ENCODE results near the gene FOXN3. TPM values are rescaled to one million over a fixed set of nuclear protein-coding genes. Genes with fewer than 3 reads are reported as not detected.
A peak's percentile ranks its signal among the peaks of the same experiment; 100 is the strongest.

FOXN3 gene
- total RNA-seq, 2 donors from 2014 or later, result 115 to 119 TPM

DNA sequence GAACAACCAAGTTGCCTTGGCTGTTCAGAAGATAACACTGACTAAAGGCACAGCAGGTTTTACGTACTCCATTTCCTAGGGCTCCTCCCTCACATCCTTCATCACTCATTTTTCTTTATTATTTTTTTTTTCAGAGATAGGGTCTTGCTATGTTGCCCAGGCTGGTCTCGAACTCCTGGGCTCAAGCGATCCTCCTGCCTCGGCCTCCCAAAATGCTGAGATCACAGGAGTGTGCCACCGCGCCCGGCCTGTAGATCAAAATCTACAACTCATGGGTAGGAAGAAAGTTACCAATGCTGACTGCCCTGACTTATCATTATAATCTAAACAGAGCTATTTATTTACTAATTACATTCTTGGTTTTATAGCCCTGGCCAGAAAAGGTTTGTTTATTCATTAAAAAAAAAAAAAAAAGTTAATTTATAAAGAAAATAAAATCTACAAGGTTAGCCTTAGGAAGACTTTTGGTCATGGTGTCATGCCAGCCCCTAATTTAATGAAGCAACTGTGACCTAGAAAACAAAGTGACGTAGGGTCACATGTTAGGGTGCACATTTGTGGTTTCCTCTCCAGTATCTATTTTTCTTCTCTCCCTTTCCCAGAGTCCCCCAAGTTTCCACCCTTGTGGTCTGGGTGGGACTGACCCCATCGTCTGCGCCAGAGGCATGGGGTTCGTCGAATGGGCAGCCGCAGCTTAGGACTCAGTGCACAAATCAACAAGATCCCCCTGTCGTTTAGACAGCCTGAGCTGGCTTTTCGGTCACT lies 19.0 kb upstream of the FOXN3 start:
- no peak for DNase-seq
- intact Hi-C loops (cut with DNase I), result no loop called here

GRCh38 chr14:89435492-89435891 lies 18.5 kb upstream of the FOXN3 start:
- ATAC-seq (peak in 1 of 2 donors; percentile 23), DNase-seq (no peak)
- intact Hi-C loops (cut with DNase I), result no loop called here

More for the DNA sequence above, 19.0 kb upstream of the FOXN3 start:
- ATAC-seq, result no peak

GRCh38 chr14:89432226-89432625 lies 15.2 kb upstream of the FOXN3 start:
- intact Hi-C loops (cut with DNase I), result no loop called here
- no peak for DNase-seq
- no peak for ATAC-seq

GRCh38 chr14:89430391-89431236 lies 13.6 kb upstream of the FOXN3 start:
- ATAC-seq (peak in 1 of 2 donors; percentile 38), DNase-seq (no peak)
- intact Hi-C loops (cut with DNase I), result no loop called here

GRCh38 chr14:89429199-89430181 lies 12.5 kb upstream of the FOXN3 start:
- intact Hi-C loops (cut with DNase I), result loop anchor here in 1 of 2 donors (10.0 kb wide), 1 partner anchor 485 kb away; no protein-coding TSS in a partner anchor
- ATAC-seq (peak in 1 of 2 donors; percentile 34), DNase-seq (no peak)

DNA sequence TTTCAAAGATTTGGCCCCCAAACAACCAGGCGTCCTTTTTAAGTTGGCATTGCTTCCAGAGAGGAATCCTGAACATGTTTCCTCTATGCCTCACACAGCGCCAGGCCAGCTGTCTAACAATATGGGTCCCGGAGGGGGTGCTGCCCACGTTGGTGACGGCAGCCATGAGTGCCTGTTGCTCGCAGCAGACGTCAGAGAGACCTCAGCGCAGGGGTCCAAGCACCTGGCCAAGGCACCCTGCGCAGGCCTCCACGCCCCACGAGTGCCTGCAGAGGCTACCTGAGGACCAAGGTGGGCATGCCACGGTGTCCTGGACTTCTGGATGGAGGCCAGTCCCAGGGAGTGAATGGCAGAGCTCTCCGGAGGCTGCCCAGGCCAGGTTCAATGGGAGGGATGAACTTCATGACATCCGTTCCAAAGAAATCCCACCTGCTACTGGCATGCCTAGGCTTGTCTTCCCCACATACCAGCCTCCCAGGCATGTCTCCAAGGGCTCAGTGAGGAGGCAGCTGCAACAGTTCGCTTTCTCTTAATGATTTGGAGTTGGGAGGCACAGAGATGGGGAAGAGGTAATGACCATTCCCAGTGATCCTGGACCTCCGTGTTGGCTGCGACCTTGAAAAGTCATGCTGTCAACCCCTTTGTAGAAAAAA lies 11.6 kb upstream of the FOXN3 start:
- ATAC-seq (peak; percentile 35 to 38), DNase-seq (peak; percentile 42)
- intact Hi-C loops (cut with DNase I), result loop anchor here in 1 of 2 donors (10.0 kb wide), 1 partner anchor 486 kb away; no protein-coding TSS in a partner anchor

DNA sequence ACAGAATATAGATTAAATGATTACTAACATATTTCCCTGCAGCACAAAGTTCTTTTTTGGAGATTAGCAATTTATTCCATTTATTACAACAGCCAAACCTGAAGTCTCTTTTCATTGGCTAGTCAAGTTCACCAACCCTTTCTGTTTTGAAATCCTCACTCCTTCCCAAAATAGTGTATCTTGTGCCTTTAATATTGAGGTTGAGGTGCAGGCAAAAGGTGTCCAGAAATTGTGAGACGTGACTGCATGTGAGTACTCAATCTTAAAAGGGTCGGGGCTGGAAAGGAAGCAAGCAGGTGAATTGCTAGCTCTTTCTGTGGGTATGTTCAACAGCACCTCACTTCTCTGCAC lies 11.1 kb upstream of the FOXN3 start:
- DNase-seq (no peak), ATAC-seq (peak in 1 of 2 donors; percentile 6)
- intact Hi-C loops (cut with DNase I), result loop anchor here in 1 of 2 donors (10.0 kb wide), 1 partner anchor 487 kb away; no protein-coding TSS in a partner anchor

DNA sequence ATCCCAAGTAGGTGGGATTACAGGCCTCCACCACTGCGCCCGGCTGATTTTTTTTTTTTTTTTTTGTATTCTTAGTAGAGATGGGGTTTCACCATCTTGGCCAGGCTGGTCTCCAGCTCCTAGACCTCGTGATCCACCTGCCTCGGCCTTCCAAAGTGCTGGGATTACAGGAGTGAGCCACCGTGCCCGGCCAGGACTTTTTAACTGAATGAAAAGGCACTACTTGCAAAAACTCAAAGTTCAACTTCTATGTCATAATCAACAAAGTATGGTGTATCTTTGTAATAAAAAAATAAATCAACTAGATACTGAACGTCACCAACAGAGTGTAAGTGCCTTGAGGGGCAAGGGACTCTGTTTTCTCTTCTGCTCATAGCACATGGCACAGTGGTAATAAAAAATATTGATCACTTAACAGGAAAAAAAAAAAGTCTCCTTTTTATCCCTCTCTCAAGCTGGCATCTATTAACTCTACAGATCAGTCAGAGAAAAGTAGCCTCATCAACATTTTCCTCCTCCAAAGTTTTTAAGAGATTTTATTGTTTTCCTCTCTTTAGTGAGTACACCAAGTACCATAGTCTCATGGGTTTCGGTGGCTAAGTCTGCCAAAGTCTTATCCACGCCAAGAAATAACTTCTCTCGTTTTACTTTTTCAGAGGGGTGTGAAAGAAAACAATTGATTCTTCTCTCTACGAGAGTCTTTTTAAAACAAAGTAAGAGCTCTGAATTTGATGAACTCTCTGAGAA lies 10.6 kb upstream of the FOXN3 start:
- ATAC-seq, result peak; percentile 26 to 56

DNA sequence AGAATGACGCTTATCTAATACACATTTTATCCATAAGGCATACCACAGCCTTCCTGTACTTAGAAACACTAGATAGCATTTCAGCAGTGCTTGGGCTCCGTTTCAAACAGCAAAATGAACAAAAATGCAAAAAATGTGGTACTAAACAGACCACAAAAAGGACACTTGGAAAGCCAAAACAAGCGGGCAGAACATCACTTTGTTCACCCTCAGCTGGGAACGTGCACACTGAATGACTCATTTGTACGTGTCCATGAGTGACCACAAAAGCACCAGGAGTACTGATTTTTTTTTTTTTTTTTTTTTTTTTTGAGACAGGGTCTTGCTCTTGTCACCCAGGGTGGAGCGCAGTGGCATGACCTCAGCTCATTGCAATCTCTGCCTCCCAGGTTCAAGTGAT lies 8.9 kb upstream of the FOXN3 start:
- DNase-seq (no peak), ATAC-seq (peak in 1 of 2 donors; percentile 25)
- intact Hi-C loops (cut with DNase I), result loop anchor here in 1 of 2 donors (10.0 kb wide), 1 partner anchor 489 kb away; no protein-coding TSS in a partner anchor

More for the DNA sequence above, 10.6 kb upstream of the FOXN3 start:
- no peak for DNase-seq
- intact Hi-C loops (cut with DNase I), result loop anchor here in 1 of 2 donors (10.0 kb wide), 1 partner anchor 487 kb away; no protein-coding TSS in a partner anchor

- ATAC-seq, result no peak
- no peak for DNase-seq
- intact Hi-C loops (cut with DNase I), result loop anchor here in 1 of 2 donors (10.0 kb wide), 1 partner anchor 491 kb away; no protein-coding TSS in a partner anchor
Measured at GRCh38 chr14:89424241-89424640, 7.2 kb upstream of the FOXN3 start.

DNA sequence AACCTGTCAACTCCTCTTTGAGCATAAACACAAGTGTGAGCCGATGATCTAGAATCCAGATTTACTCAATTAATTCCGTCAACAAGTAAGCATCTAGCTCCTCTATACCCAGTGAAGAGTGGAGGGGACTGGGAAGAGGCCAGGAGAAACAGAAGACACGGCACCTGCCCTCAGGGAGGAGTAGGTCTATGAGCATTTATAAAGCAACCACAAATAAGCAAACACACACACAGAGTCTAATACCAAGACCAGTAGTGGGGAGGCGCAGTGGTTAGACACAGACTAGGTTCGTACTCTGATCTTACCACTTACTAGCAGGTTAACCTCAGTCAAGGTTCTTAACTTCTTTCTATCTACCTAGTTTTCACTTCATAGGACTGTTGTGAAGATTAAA lies 5.9 kb upstream of the FOXN3 start:
- intact Hi-C loops (cut with DNase I), result loop anchor here in 1 of 2 donors (10.0 kb wide), 1 partner anchor 492 kb away; no protein-coding TSS in a partner anchor
- DNase-seq (no peak), ATAC-seq (no peak)

DNA sequence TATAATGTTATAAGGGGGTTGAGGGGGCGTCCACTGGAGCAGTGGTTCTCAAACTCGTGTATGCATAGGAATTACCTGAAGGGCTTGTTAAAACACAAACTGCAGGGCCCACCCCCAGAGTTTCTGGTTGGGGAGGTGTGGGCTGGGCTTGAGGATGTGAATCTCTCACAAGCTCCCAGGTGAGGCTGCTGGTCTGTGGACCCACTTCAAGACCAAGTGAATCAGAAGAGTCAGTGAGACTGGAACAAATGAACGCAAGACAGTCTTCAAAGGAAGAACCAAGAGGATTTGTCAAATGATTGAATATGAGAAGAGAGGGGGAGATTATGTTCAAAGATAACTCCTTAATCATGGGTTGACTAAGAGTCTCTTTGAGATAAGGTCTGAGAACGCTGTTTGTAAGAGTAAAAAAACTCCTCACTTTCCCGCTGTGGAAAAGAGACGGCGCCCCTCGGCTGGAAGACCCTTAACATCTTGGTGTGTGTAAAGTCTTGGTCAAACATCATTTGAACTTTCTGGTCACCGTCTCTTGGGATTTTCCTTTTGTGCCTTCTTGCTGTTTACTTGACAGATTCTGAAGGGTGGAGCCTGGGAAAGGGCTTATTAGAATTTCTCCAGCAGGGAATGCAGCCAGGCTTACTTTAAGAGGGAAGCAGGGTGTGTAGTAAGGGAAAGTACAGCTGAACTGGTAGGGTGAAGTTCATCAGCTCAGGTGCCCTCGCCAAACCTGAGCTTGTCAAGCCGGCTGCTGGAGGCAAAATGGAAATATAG lies 5.3 kb upstream of the FOXN3 start:
- DNase-seq, result no peak
- intact Hi-C loops (cut with DNase I), result loop anchor here in 1 of 2 donors (10.0 kb wide), 1 partner anchor 492 kb away; no protein-coding TSS in a partner anchor
- peak in 1 of 2 donors; percentile 42 for ATAC-seq

GRCh38 chr14:89420502-89420901 lies 3.5 kb upstream of the FOXN3 start:
- intact Hi-C loops (cut with DNase I), result loop anchor here in 1 of 2 donors (10.0 kb wide), 1 partner anchor 494 kb away; no protein-coding TSS in a partner anchor
- ATAC-seq, result no peak
- DNase-seq, result no peak

- no peak for ATAC-seq
- intact Hi-C loops (cut with DNase I), result loop anchor here in 1 of 2 donors (5.0 to 10.0 kb wide), 5 partner anchors 115 to 495 kb away; no protein-coding TSS in a partner anchor
Measured at GRCh38 chr14:89419973-89420482, 3.0 kb upstream of the FOXN3 start.

GRCh38 chr14:89418976-89419375 lies 1.9 kb upstream of the FOXN3 start:
- ATAC-seq, result no peak
- intact Hi-C loops (cut with DNase I), result loop anchor here in 1 of 2 donors (5.0 to 10.0 kb wide), 4 partner anchors 114 to 374 kb away; no protein-coding TSS in a partner anchor
- DNase-seq, result no peak

More at GRCh38 chr14:89419973-89420482, 3.0 kb upstream of the FOXN3 start:
- no peak for DNase-seq

DNA sequence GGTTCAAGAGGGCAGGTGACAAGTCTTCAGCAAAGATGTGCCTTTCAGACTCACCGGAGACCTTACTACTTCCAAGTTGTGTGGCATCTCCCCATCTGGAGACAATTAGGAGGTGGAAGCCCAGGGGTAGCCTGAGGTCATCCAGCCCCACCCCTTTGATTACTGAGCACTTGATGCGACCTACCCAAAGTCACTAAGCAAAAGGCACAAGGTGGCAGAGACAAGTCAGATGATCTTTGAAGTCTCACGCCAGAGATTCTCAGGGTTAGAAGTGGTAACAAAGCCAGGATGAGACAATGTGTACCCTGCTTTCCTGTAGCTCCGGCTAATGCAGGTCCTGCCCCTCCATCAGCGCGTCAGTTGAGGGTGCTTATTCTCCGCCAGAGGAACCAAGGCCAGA lies 1.4 kb upstream of the FOXN3 start:
- no peak for DNase-seq
- ATAC-seq, result peak in 1 of 2 donors; percentile 3
- intact Hi-C loops (cut with DNase I), result loop anchor here in 1 of 2 donors (5.0 to 10.0 kb wide), 4 partner anchors 114 to 374 kb away; no protein-coding TSS in a partner anchor
